Measurements from ENCODE around the gene CASZ1.

Gene CASZ1

GRCh38 chr1:10745886-10746455 is 50.5 kb downstream of the CASZ1 start:
- DNase-seq: no peak

- DNase-seq: no peak
Measured at GRCh38 chr1:10745383-10745782, 51.1 kb downstream of the CASZ1 start.

- no peak for DNase-seq
Measured at GRCh38 chr1:10744654-10745238, 51.7 kb downstream of the CASZ1 start.

GRCh38 chr1:10744029-10744428 is 52.4 kb downstream of the CASZ1 start:
- no peak for DNase-seq

- no peak for DNase-seq
Measured at GRCh38 chr1:10741696-10742095, 54.8 kb downstream of the CASZ1 start.

- no peak for DNase-seq
Measured at GRCh38 chr1:10740123-10740522, 56.3 kb downstream of the CASZ1 start.

- DNase-seq: no peak
Measured at GRCh38 chr1:10739589-10739988, 56.9 kb downstream of the CASZ1 start.

- no peak for DNase-seq
Measured at GRCh38 chr1:10738061-10739058, 58.1 kb downstream of the CASZ1 start.

- DNase-seq: no peak
Measured at GRCh38 chr1:10737651-10738050, 58.8 kb downstream of the CASZ1 start.

GRCh38 chr1:10736634-10737586 is 59.5 kb downstream of the CASZ1 start:
- DNase-seq: no peak

GRCh38 chr1:10735563-10736305 is 60.7 kb downstream of the CASZ1 start:
- DNase-seq: no peak

GRCh38 chr1:10734962-10735544 is 61.4 kb downstream of the CASZ1 start:
- no peak for DNase-seq

- no peak for DNase-seq
Measured at GRCh38 chr1:10734375-10734774, 62.1 kb downstream of the CASZ1 start.

GRCh38 chr1:10733474-10734366 is 62.7 kb downstream of the CASZ1 start:
- DNase-seq: no peak

GRCh38 chr1:10730985-10731384 is 65.5 kb downstream of the CASZ1 start:
- no peak for DNase-seq

GRCh38 chr1:10728595-10729410 is 67.6 kb downstream of the CASZ1 start:
- DNase-seq: no peak

GRCh38 chr1:10727751-10728232 is 68.7 kb downstream of the CASZ1 start:
- DNase-seq: no peak

- no peak for DNase-seq
Measured at GRCh38 chr1:10726355-10726754, 70.1 kb downstream of the CASZ1 start.
